GM12878 (cell line): ENCODE data around the gene GLS. TPM values are rescaled to one million over a fixed set of nuclear protein-coding genes. Genes with fewer than 3 reads are reported as not detected.

Experiments
- ATAC-seq: fragments of 200-7000 bp; cut with Tn5 transposase; 3 replicates; pipeline ENCODE4 v1.9.1; 2020; ENCODE audit warnings: mild to moderate bottlenecking, moderate library complexity
- BruUV-seq: library from RNA; stranded (reverse); fragments of 400-500 nt; replicated peaks from 2 replicates; lab custom pipeline; 2021; lab: Mats Ljungman, UMichigan
- CTCF ChIA-PET: fragments of 300-600 bp; sonication (Branson Sonifier 250); formaldehyde crosslinking; extraction: SDS; loops from one replicate; lab custom pipeline; 2021; ENCODE audit warnings: inconsistent platforms; lab: Yijun Ruan, JAX
- POLR2A ChIA-PET: fragments of 350-600 bp; formaldehyde crosslinking; extraction: SDS; loops from one replicate; lab custom pipeline; 2021; ENCODE audit warnings: inconsistent platforms; lab: Charles Lee
- RAD21 ChIA-PET: fragments of 300-600 bp; sonication (Branson Sonifier 250); formaldehyde crosslinking; loops from one replicate; lab custom pipeline; 2023; ENCODE audit warnings: antibody characterized with exemption; ENCODE audit not compliant: unreplicated experiment; lab: Charles Lee
- SMC1A ChIA-PET: fragments of 300-600 bp; sonication (Branson Sonifier 250); formaldehyde crosslinking; loops from one replicate; lab custom pipeline; 2023; ENCODE audit not compliant: unreplicated experiment, uncharacterized antibody; lab: Charles Lee
- DNase-seq: peaks from one replicate; pipeline ENCODE4 v3.0.0-alpha.2; 2011; ENCODE audit warnings: low read depth, low spot score
- FAIRE-seq: peaks from 3 replicates; lab custom pipeline; 2011; peaks lifted over from hg19 to GRCh38; lab: Jason Lieb, UNC
- H2AFZ ChIP-seq: 2 replicates; pipeline ENCODE4 v1.6.0; 2011; ENCODE audit warnings: low read depth, low read length, control low read depth; ENCODE audit not compliant: control insufficient read depth
- H3K27ac ChIP-seq: 2 replicates; pipeline ENCODE4 v1.5.1; 2011; ENCODE audit warnings: control low read depth; ENCODE audit not compliant: control insufficient read depth, insufficient read depth
- H3K27me3 ChIP-seq, 2 experiments: replicated peaks in 1 of 2; 2 replicates each; pipeline versions ENCODE4 v1.6.0 to v1.6.1; 2011; ENCODE audit warnings: low read length in 1 of 2; ENCODE audit not compliant: control insufficient read depth in 2 of 2, insufficient read depth in 2 of 2
- H3K36me3 ChIP-seq, 2 experiments: 2 replicates each; pipeline ENCODE4 v1.5.1; 2011; ENCODE audit warnings: low read length in 1 of 2; ENCODE audit not compliant: control insufficient read depth in 2 of 2, insufficient read depth in 2 of 2
- H3K4me1 ChIP-seq: 2 replicates; pipeline ENCODE4 v1.6.1; 2011; ENCODE audit warnings: mild to moderate bottlenecking, low read length, moderate library complexity, mixed read lengths; ENCODE audit not compliant: control insufficient read depth, insufficient read depth
- H3K4me2 ChIP-seq: 2 replicates; pipeline ENCODE4 v1.6.0; 2011; ENCODE audit warnings: control low read depth; ENCODE audit not compliant: control insufficient read depth, insufficient read depth
- H3K4me3 ChIP-seq: fragments of 200-600 bp; sonication (generic); 2 replicates; pipeline ENCODE4 v1.5.1; 2016
- H3K79me2 ChIP-seq: 2 replicates; pipeline ENCODE4 v1.6.0; 2011; ENCODE audit warnings: low read length; ENCODE audit not compliant: control insufficient read depth, insufficient read depth
- H3K9ac ChIP-seq: 2 replicates; pipeline ENCODE4 v1.8.0; 2011; ENCODE audit warnings: low read length, control low read depth, mixed read lengths; ENCODE audit not compliant: control insufficient read depth, insufficient read depth
- H3K9me3 ChIP-seq: replicated peaks from 3 replicates; pipeline ENCODE4 v1.5.1; 2011; ENCODE audit warnings: mild to moderate bottlenecking, low read length; ENCODE audit not compliant: control insufficient read depth, insufficient read depth
- H4K20me1 ChIP-seq: 2 replicates; pipeline ENCODE4 v1.6.0; 2011; ENCODE audit not compliant: control insufficient read depth, insufficient read depth
- BHLHE40 ChIP-seq, 2 experiments: fragments of 450-650 bp in 1 of 2; IDR thresholded peaks; 2 replicates each; pipeline ENCODE4 v1.6.1; 2011 to 2017; ENCODE audit warnings: low read depth in 2 of 2, borderline replicate concordance in 1 of 2, improper control_type of control experiment in 1 of 2, low read length in 1 of 2, mild to moderate bottlenecking in 1 of 2
- BRCA1 ChIP-seq: IDR thresholded peaks from 2 replicates; pipeline ENCODE4 v1.6.1; 2011; ENCODE audit warnings: low read depth, low read length, improper control_type of control experiment
- CHD1 ChIP-seq: IDR thresholded peaks from 2 replicates; pipeline ENCODE4 v1.6.1; 2012; ENCODE audit warnings: low read depth, low read length, improper control_type of control experiment
- DPF2 ChIP-seq: fragments of 450-650 bp; IDR thresholded peaks from 2 replicates; pipeline ENCODE4 v1.6.1; 2017; ENCODE audit warnings: mild to moderate bottlenecking
- GABPA ChIP-seq: IDR thresholded peaks from 2 replicates; pipeline ENCODE4 v1.6.1; 2014; ENCODE audit warnings: antibody characterized with exemption, low read depth, mild to moderate bottlenecking, inconsistent platforms
- HCFC1 ChIP-seq: fragments of 150-350 bp; IDR thresholded peaks from 2 replicates; pipeline ENCODE4 v1.6.1; 2014; ENCODE audit warnings: low read length
- IKZF1 ChIP-seq: fragments of 450-650 bp; conservative IDR thresholded peaks from 2 replicates; pipeline ENCODE4 v1.6.1; 2017; ENCODE audit warnings: antibody characterized with exemption, mild to moderate bottlenecking
- NFYA ChIP-seq: IDR thresholded peaks from 2 replicates; pipeline ENCODE4 v1.6.1; 2011; ENCODE audit warnings: low read depth, mild to moderate bottlenecking, low read length, improper control_type of control experiment, borderline replicate concordance
- NR2F1 ChIP-seq: fragments of 450-650 bp; conservative IDR thresholded peaks from 2 replicates; pipeline ENCODE4 v1.6.1; 2017; ENCODE audit warnings: mild to moderate bottlenecking
- PAX5 ChIP-seq: IDR thresholded peaks from 2 replicates; pipeline ENCODE4 v1.6.1; 2011; ENCODE audit warnings: low read depth, low read length, borderline replicate concordance
- RB1 ChIP-seq: fragments of 450-650 bp; formaldehyde crosslinking; IDR thresholded peaks from 2 replicates; pipeline ENCODE4 v1.6.1; 2017; ENCODE audit warnings: mild to moderate bottlenecking, borderline replicate concordance
- RUNX3 ChIP-seq: IDR thresholded peaks from 2 replicates; pipeline ENCODE4 v1.6.1; 2012; ENCODE audit warnings: low read length, inconsistent platforms
- SP1 ChIP-seq: IDR thresholded peaks from one replicate; pipeline ENCODE4 v1.6.1; 2011; ENCODE audit warnings: low read depth, low read length
- SREBF2 ChIP-seq: IDR thresholded peaks from 2 replicates; pipeline ENCODE4 v1.6.1; 2012; ENCODE audit warnings: mild to moderate bottlenecking, low read length
- STAT1 ChIP-seq: fragments of 450-650 bp; conservative IDR thresholded peaks from 2 replicates; pipeline ENCODE4 v1.6.1; 2014; ENCODE audit warnings: antibody characterized with exemption, mild to moderate bottlenecking
- WGBS: methylation state at CpG from one replicate; pipeline ENCODE4 v1.1.6; 2016; ENCODE audit warnings: low lambda C conversion rate; ENCODE audit not compliant: insufficient replicate concordance, insufficient coverage; ENCODE audit errors: missing lambda C conversion rate; 5-methylcytosine and 5-hydroxymethylcytosine counted together
- in situ Hi-C: fragments of 300-500 bp; cut with MboI; formaldehyde crosslinking; loops from 9 replicates; pipeline ENCODE4 v1.14.3; 2018; ENCODE audit warnings: mixed read lengths
- intact Hi-C: fragments of 100-400 bp; cut with micrococcal nuclease; formaldehyde crosslinking; loops from one replicate; pipeline ENCODE4 v1.14.2; 2022; ENCODE audit not compliant: unreplicated experiment
- polyA plus RNA-seq, 11 experiments: library from polyadenylated mRNA; depleted of rRNA in 4 of 11; unstranded in 6 of 11; stranded (reverse) in 5 of 11; fragments of >200 nt; fragmentation: Nextera tagmentation in 4 of 11; fragmentation: Illumina TruSeq in 1 of 11; extraction: Ambion mirVana in 4 of 11; extraction: Trizol in 1 of 11; gene quantifications; 1 replicate in 1 of 11; 2 replicates in 10 of 11; pipeline versions ENCODE4 v1.2.1 to v1.2.3, GENCODE V29; 2011 to 2016; ENCODE audit warnings: inconsistent platforms in 2 of 11, missing spikeins in 2 of 11, low read depth in 1 of 11
- total RNA-seq, 4 experiments: library from RNA; depleted of rRNA in 3 of 4; stranded (reverse); fragments of >200 nt in 3 of 4; fragmentation: Illumina TruSeq in 1 of 4; extraction: Trizol in 1 of 4; gene quantifications; 2 replicates each; pipeline versions ENCODE4 v1.2.1 to v1.2.3, GENCODE V29; 2013 to 2021
- TF ChIP-seq, protein P1 (sequence below): fragments of 150-350 bp; IDR thresholded peaks from 2 replicates; pipeline ENCODE4 v1.6.1; 2016; ENCODE audit warnings: low read depth, low read length

Gene GLS
- total and polyA plus RNA-seq, 10 of the 15 experiments (the other 5 are each of a cell fraction or from before 2014, with no cell fraction given) = 15.7 to 145 (median 70.8) TPM

DNA sequence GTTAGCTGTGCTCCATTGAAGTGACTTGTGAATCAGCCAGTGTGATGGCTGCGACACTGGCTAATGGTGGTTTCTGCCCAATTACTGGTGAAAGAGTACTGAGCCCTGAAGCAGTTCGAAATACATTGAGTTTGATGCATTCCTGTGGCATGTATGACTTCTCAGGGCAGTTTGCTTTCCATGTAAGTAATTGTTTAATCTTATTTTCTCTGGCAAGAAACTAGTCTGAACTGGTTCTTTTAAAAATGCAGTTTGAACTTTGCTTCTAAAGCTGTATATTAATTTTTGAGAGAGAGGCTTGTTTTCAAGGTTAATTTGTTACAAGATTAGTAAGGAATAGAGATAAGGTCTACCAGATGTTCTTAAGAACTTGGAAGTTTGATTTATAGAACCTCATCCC, 46.7 kb downstream of the GLS start:
- intact Hi-C loops = no loop called here

DNA sequence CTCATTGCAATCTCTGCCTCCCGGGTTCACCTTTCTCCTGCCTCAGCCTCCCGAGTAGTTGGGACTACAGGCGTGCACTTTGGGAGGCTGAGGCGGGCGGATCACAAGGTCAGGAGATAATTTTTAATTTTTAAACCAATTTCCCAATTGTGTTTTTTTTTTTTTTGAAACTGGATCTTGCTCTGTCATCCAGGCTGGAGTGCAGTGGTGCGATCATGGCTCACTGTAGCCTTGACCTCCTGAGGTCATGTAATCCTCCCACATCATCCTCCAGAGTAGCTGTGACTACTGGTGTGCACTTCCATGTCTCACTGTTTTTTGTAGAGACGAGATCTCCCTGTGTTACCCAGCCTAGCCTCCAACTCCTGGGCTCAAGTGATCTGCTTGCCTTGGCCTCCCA, 49.3 kb downstream of the GLS start:
- Histone ChIP-seq H3K27me3 (no peaks in the 10 kb centered on the region), H4K20me1 (no peaks in the 10 kb centered on the region), H3K9ac (no peak overlapping the region), H3K36me3 (peaks cover 4 to 14% of the 10 kb centered on the region in 2 experiments), H3K9me3 (no peaks in the 10 kb centered on the region), H3K79me2 (no peaks in the 10 kb centered on the region), H3K4me3 (no peak overlapping the region), H3K4me1 (no peaks in the 10 kb centered on the region), H3K27ac (no peak overlapping the region), H3K4me2 (no peak overlapping the region), H2AFZ (no peak overlapping the region)
- POLR2A ChIA-PET = no interaction called here
- SMC1A ChIA-PET = no interaction called here
- intact Hi-C loops (no loop called here), in situ Hi-C loops (no loop called here)
- DNase-seq (no peak), ATAC-seq (no peak), FAIRE-seq (no peak)
- BruUV-seq = no TSS peak
- CTCF ChIA-PET = no interaction called here
- RAD21 ChIA-PET = interaction anchor here (1.1 kb wide), 1 partner anchor 80 kb away, joined by 3 read pairs; no protein-coding TSS in a partner anchor
- WGBS = 100% methylated on average over 7 of the region's 7 CpGs
- TF ChIP-seq NR2F1 (no peak), SP1 (no peak), CHD1 (no peak), RUNX3 (no peak), BHLHE40 (IDR thresholded peaks at IDR 0.05; ENCODE audit: borderline replicate concordance in 1 of 2, low read depth in 2 of 2, low read length in 1 of 2) (no peak), GABPA (no peak), DPF2 (no peak), IKZF1 (no peak), SREBF2 (no peak), HCFC1 (no peak)
- TF ChIP-seq, protein P1, sequence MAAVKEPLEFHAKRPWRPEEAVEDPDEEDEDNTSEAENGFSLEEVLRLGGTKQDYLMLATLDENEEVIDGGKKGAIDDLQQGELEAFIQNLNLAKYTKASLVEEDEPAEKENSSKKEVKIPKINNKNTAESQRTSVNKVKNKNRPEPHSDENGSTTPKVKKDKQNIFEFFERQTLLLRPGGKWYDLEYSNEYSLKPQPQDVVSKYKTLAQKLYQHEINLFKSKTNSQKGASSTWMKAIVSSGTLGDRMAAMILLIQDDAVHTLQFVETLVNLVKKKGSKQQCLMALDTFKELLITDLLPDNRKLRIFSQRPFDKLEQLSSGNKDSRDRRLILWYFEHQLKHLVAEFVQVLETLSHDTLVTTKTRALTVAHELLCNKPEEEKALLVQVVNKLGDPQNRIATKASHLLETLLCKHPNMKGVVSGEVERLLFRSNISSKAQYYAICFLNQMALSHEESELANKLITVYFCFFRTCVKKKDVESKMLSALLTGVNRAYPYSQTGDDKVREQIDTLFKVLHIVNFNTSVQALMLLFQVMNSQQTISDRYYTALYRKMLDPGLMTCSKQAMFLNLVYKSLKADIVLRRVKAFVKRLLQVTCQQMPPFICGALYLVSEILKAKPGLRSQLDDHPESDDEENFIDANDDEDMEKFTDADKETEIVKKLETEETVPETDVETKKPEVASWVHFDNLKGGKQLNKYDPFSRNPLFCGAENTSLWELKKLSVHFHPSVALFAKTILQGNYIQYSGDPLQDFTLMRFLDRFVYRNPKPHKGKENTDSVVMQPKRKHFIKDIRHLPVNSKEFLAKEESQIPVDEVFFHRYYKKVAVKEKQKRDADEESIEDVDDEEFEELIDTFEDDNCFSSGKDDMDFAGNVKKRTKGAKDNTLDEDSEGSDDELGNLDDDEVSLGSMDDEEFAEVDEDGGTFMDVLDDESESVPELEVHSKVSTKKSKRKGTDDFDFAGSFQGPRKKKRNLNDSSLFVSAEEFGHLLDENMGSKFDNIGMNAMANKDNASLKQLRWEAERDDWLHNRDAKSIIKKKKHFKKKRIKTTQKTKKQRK = no peak

More for the DNA sequence above, 46.7 kb downstream of the GLS start:
- Histone ChIP-seq H2AFZ (no peak overlapping the region), H3K79me2 (no peaks in the 10 kb centered on the region), H3K4me1 (no peaks in the 10 kb centered on the region), H3K9me3 (no peaks in the 10 kb centered on the region), H4K20me1 (no peaks in the 10 kb centered on the region), H3K27ac (no peak overlapping the region), H3K4me2 (no peak overlapping the region), H3K4me3 (no peak overlapping the region), H3K36me3 (peaks cover 4 to 28% of the 10 kb centered on the region in 2 experiments), H3K9ac (no peak overlapping the region), H3K27me3 (no peaks in the 10 kb centered on the region)
- DNase-seq = no peak
- no peak for TF ChIP-seq RB1
- TF ChIP-seq BRCA1 = no peak
- TF ChIP-seq PAX5 = no peak
- TF ChIP-seq NR2F1 = no peak
- no peak for TF ChIP-seq NFYA
- no peak for TF ChIP-seq STAT1
- no peak for TF ChIP-seq CHD1
- SMC1A ChIA-PET = interaction anchor here (0.9 to 1.7 kb wide), 2 partner anchors 11 to 14 kb away, joined by 3 read pairs; no protein-coding TSS in a partner anchor
- RAD21 ChIA-PET = no interaction called here
- FAIRE-seq = no peak
- 97% methylated on average over 2 of the region's 2 CpGs for WGBS
- ATAC-seq = no peak
- BruUV-seq = no TSS peak
- POLR2A ChIA-PET = interaction anchor here (0.5 kb wide), 1 partner anchor 21 kb away, joined by 3 read pairs; no protein-coding TSS in a partner anchor
- in situ Hi-C loops = no loop called here
- CTCF ChIA-PET = interaction anchor here (0.5 to 1.1 kb wide), 3 partner anchors 20 to 77 kb away, joined by 3 to 4 read pairs (median 4); no protein-coding TSS in a partner anchor
